A549 treated with GW870086 at 1 μM for 4 hours (cell line): ENCODE measurements around the gene SLC12A1. TPM values are rescaled to one million over a fixed set of nuclear protein-coding genes. Genes with fewer than 3 reads are reported as not detected.

Experiments
- total RNA-seq: library from RNA; stranded (reverse); fragments of 200-300 nt; extraction: Qiagen RNA extraction; gene quantifications from 5 replicates; pipeline ENCODE4 v1.2.3, GENCODE V29; 2022; ENCODE audit warnings: low read depth

The SLC12A1 gene
- total RNA-seq, result not detected in 5 replicates

GRCh38 chr15:48205981-48206380, at the start of gene SLC12A1:
SLC12A1 (plus strand) TSS chr15:48206302; CDS start chr15:48207720, 1,418 bp downstream.

DNA sequence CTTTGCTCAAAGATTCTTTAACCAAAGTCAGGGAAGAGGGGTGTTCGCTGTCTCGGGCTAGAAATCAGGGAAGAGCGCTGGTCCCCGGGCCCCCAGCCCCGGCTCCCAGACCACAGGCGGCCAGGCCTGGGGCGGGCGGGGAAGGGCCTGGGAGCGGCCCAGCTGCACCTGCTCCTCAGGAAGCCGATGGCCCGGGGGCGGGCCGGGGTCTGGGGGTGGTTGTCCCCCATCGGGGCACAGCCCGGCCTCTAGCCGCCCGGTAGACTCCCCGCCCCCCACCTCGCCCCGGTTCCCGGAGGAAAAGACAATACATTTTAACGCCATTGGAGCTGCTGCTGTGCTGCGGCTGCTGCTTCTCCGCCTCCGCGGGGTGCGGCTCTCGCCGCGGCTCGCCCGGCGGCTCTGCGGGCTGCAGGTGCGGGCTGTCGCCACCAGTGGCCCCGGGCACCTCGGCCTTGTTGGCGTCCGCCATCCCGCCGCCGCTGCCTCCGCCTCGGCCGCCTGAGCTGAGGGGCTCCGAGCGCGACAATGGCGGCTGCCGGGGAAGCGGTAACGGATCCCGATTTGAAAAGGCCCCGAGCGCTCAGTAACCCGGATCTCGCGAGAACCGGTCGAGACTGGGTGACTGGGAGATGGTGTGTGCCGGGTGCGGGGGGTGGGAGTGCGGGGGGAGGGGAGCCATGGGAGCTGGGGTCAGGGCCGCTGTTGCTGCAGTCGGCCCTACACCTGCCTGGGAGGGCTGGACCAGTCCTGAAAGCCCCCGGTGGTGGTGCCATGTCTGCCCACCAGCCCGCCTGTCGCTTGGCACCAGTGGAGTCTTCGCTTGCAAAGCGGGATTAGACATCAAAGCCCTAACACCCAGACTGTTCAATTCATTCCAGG, 28.1 kb upstream of the SLC12A1 start, which contains the start of gene MYEF2:
Gene MYEF2 (minus strand): TSS at position 530 of the 882 bp plus-strand sequence. CDS start 58 bp downstream, at position 472.

DNA sequence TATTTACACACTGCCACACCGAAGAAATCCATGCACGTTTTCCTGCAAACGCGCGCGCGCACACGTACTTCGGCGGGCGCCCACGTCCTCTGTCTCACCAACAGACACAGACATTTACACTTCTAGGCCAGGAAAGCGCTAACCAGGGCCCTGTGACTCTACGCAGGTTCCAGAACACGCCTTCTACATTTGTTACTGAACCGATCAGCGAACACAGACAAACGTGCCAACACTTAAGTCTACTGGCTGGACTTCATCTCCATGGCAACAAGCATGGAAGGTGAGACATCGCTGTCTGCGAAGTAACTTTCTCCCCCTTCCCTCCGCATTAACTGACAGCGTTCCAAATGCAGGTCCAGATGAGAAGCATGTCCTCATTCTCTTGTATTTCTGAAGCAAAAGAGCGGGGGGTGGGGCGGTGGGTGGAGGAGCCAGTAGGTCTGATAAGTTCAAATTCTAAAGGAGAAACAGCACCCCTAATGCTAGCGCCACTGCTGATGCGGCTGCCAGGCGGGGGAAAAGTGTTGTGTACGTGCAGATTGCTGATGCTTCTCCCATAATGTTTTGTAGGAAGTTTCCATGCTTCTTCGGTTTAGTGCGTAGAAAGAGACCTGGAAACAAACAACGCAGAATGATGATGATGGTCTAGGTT, 14.4 kb upstream of the SLC12A1 start, which contains the start of gene CTXN2:
Gene CTXN2 (plus strand): TSS at position 92 of the 652 bp plus-strand sequence. CDS start 9,636 bp downstream, outside the sequence.

GRCh38 chr15:48330855-48331795, 125.0 kb downstream of the SLC12A1 start, which contains the start of gene DUT:
DUT (plus strand) TSS chr15:48331429; CDS start chr15:48331516, 87 bp downstream.

Other genes starting within 250 kb of the SLC12A1 start
- gene SLC24A5, start 85.3 kb upstream of the SLC12A1 start, total RNA-seq, result not detected in 5 replicates
- 11.6 to 17.6 TPM (median 15.7 TPM) in 5 replicates for gene MYEF2, start 28.0 kb upstream of the SLC12A1 start, total RNA-seq
- 0.05 TPM in 1 of 5 replicates, not detected in the others for gene CTXN2, start 14.6 kb upstream of the SLC12A1 start, total RNA-seq
- gene DUT, start 125.1 kb downstream of the SLC12A1 start, total RNA-seq, result 92.1 to 115 TPM (median 114 TPM) in 5 replicates